ENCODE results near the gene BLVRA. TPM values are rescaled to one million over a fixed set of nuclear protein-coding genes. Genes with fewer than 3 reads are reported as not detected.

BLVRA gene
- total RNA-seq, 6 donors from 2014 or later = 77.5 to 112 (median 105) TPM

DNA sequence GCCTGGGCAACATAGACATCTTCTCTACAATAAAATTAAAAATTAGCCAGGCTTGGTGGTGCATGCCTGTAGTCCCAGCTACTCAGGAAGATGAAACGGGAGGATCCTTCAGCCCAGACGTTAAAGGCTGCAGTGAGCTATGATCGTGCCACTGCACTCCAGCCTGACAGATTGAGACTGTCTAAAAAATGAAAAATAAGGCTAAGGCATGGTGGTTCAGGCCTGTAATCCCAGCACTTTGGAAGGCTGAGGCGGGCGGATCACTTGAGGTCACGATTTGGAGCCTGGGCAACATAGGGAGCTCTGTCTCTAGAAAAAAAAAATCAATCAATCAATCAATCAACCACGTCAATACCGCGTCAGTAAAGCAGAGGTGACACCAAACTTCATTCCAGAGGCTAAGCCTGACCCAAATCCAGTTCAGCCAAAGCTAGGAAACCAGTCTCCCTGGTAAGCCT is 79.8 kb downstream of the BLVRA start:
- Histone ChIP-seq H3K27me3 (no peaks in the 10 kb centered on the region), H3K4me3 (no peak overlapping the region), H3K4me1 (peaks cover 0 to 19% (median 5%) of the 10 kb centered on the region in 4 donors), H3K36me3 (no peaks in the 10 kb centered on the region), H3K9me3 (no peaks in the 10 kb centered on the region), H3K27ac (no peak overlapping the region)
- no peak for DNase-seq
- TF ChIP-seq, protein P1, sequence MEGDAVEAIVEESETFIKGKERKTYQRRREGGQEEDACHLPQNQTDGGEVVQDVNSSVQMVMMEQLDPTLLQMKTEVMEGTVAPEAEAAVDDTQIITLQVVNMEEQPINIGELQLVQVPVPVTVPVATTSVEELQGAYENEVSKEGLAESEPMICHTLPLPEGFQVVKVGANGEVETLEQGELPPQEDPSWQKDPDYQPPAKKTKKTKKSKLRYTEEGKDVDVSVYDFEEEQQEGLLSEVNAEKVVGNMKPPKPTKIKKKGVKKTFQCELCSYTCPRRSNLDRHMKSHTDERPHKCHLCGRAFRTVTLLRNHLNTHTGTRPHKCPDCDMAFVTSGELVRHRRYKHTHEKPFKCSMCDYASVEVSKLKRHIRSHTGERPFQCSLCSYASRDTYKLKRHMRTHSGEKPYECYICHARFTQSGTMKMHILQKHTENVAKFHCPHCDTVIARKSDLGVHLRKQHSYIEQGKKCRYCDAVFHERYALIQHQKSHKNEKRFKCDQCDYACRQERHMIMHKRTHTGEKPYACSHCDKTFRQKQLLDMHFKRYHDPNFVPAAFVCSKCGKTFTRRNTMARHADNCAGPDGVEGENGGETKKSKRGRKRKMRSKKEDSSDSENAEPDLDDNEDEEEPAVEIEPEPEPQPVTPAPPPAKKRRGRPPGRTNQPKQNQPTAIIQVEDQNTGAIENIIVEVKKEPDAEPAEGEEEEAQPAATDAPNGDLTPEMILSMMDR (IDR thresholded peaks at IDR 0.05) = no peak
- TF ChIP-seq EP300 (IDR thresholded peaks at IDR 0.05) (no peak), POLR2A (IDR thresholded peaks at IDR 0.05) (no peak), POLR2AphosphoS5 (IDR thresholded peaks at IDR 0.05) (no peak)
- WGBS, 2 donors = 76 to 85% methylated on average over 9 of the region's 9 CpGs
- no peak for ATAC-seq (ENCODE audit: low FRiP score in 2 of 2)

DNA sequence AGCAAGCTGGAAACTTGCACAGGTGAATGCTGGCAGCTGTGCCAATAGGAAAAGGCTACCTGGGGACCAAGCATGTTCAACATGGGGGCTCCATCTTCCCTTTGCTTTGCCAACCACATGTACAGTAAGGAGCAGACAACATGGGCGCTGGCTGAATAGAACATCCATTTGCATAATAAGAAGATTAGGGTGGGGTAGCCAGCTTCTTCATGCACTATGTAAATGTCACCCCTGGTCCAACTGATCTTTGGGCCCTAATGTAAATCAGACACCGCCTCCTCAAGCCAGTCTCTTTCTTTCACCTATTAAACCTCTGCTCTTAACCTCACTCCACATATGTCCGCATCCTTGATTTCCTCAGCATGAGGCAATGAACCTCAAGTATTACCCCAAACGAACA is 84.8 kb downstream of the BLVRA start:
- Histone ChIP-seq H3K9me3 (no peaks in the 10 kb centered on the region), H3K27me3 (no peaks in the 10 kb centered on the region), H3K27ac (no peak overlapping the region), H3K4me3 (no peak overlapping the region), H3K4me1 (peaks cover 0 to 9% (median 5%) of the 10 kb centered on the region in 4 donors), H3K36me3 (no peaks in the 10 kb centered on the region)
- ATAC-seq (ENCODE audit: low FRiP score in 2 of 2) (no peak), DNase-seq (no peak)
- 92 to 98% methylated on average over 4 of the region's 4 CpGs for WGBS, 2 donors
- no peak for TF ChIP-seq POLR2AphosphoS5 (IDR thresholded peaks at IDR 0.05)

DNA sequence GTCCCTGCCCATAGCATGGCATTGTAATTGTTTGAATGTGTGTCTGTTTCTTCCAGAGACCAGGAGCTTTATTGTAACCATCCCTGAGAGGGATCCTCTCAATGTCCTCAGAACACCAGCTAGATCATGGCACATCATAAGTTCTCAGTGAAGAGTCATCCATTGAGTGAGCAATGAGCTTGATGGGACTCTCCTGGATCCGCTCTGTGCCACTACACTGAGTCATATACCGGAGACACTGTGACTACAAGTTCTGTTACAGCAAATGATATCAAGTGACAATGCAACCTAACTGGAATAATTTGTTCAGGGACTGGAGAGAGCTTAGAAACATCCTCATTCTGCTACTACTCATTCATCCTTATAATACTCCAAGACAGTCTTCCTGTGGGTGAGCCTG is 85.8 kb downstream of the BLVRA start:
- ATAC-seq (ENCODE audit: low FRiP score in 2 of 2) (no peak), DNase-seq (no peak)
- peaks cover 0 to under 1% (median under 1%) of the 10 kb centered on the region in 4 donors for H3K4me1 ChIP-seq
- H3K27me3 ChIP-seq = no peaks in the 10 kb centered on the region
- TF ChIP-seq POLR2AphosphoS5 (IDR thresholded peaks at IDR 0.05) (no peak), POLR2A (IDR thresholded peaks at IDR 0.05) (no peak), EP300 (IDR thresholded peaks at IDR 0.05) (no peak)
- TF ChIP-seq, protein P1 (IDR thresholded peaks at IDR 0.05) = no peak
- no peak overlapping the region for H3K4me3 ChIP-seq
- H3K36me3 ChIP-seq = no peaks in the 10 kb centered on the region
- no peaks in the 10 kb centered on the region for H3K9me3 ChIP-seq
- no peak overlapping the region for H3K27ac ChIP-seq
- WGBS, 2 donors = 88 to 100% methylated on average over 2 of the region's 2 CpGs

DNA sequence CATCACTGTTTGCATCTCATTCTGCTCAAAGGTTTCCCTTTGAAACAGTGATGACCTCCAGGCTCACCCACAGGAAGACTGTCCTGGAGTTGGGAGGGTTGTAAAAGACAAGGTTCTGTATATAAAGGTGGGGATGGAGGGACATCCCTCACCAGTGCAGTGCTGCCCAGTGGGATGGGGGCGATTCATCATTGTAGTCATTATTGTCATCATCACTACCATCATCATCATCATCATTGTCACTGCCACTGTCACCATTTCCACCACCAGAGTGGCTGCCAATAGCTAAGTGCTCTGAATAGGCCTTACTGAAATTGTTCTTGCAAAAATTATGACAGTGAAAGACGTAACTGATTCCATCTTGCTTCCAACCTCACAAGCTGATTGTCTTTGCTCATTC is 86.2 kb downstream of the BLVRA start:
- ATAC-seq (ENCODE audit: low FRiP score in 2 of 2) = no peak
- TF ChIP-seq POLR2A (IDR thresholded peaks at IDR 0.05) = no peak
- TF ChIP-seq EP300 (IDR thresholded peaks at IDR 0.05) = no peak

DNA sequence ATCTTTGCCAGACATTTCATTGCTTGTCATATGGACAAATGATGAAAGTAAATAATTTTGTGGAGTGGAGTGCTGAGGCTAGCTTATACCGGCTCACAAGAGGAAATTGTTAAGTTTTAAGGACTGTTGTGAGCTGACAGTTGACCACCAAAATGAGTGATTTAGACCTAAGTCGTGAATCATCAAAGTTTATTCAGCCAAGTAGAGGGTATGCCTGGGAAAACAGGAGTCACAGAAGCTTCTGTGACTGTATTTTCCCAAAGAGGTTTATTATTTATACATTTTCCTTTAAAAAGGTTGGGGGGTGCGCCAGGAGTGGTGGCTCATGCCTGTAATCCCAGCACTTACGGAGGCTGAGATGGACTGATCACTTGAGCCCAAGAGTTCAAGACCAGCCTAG is 89.0 kb downstream of the BLVRA start:
- 34 to 52% methylated on average over 3 to 4 of the region's 4 CpGs for WGBS, 2 donors
- no peaks in the 10 kb centered on the region for H3K4me1 ChIP-seq
- H3K27ac ChIP-seq = no peak overlapping the region
- H3K9me3 ChIP-seq = no peaks in the 10 kb centered on the region
- TF ChIP-seq POLR2A (IDR thresholded peaks at IDR 0.05) (no peak), POLR2AphosphoS5 (IDR thresholded peaks at IDR 0.05) (no peak), EP300 (IDR thresholded peaks at IDR 0.05) (no peak)
- TF ChIP-seq, protein P1 (IDR thresholded peaks at IDR 0.05) = no peak
- H3K27me3 ChIP-seq = no peaks in the 10 kb centered on the region
- DNase-seq (no peak), ATAC-seq (ENCODE audit: low FRiP score in 2 of 2) (no peak)
- no peaks in the 10 kb centered on the region for H3K36me3 ChIP-seq
- no peak overlapping the region for H3K4me3 ChIP-seq

More for the DNA sequence above, 86.2 kb downstream of the BLVRA start:
- Histone ChIP-seq H3K4me3 (no peak overlapping the region), H3K36me3 (no peaks in the 10 kb centered on the region), H3K9me3 (no peaks in the 10 kb centered on the region), H3K27me3 (no peaks in the 10 kb centered on the region), H3K4me1 (no peaks in the 10 kb centered on the region), H3K27ac (no peak overlapping the region)
- no peak for DNase-seq
- WGBS, 2 donors = 85 to 91% methylated on average over 2 of the region's 2 CpGs

DNA sequence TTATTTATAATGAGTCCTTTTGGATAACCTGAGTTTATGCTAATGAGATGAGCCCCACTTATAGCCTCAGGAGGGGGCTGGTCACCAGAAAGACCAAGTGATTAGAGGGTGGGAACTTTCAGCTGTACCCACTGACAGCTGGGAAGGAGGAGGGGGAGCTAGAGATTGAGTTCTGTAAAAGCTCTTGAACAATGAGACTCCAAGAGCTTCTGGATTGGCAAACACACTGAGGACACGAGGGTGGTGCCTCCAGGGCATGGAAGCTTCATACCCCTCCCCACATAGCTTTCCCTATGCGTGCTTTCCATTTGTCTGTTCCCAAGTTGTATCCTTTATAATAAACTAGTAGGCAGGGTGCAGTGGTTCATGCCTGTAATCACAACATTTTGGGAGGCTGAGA is 90.6 kb downstream of the BLVRA start:
- DNase-seq (no peak), ATAC-seq (ENCODE audit: low FRiP score in 2 of 2) (no peak)
- H3K4me3 ChIP-seq = no peak overlapping the region
- WGBS, 2 donors = 48 to 78% methylated on average over 2 of the region's 2 CpGs
- H3K36me3 ChIP-seq = no peaks in the 10 kb centered on the region
- no peaks in the 10 kb centered on the region for H3K4me1 ChIP-seq
- no peaks in the 10 kb centered on the region for H3K27me3 ChIP-seq
- H3K27ac ChIP-seq = no peak overlapping the region
- H3K9me3 ChIP-seq = no peaks in the 10 kb centered on the region
- TF ChIP-seq EP300 (IDR thresholded peaks at IDR 0.05) (no peak), POLR2AphosphoS5 (IDR thresholded peaks at IDR 0.05) (no peak), POLR2A (IDR thresholded peaks at IDR 0.05) (no peak)
- TF ChIP-seq, protein P1 (IDR thresholded peaks at IDR 0.05) = no peak

Measured in upper lobe of left lung (tissue), 6 donors.